ENCODE measurements around the gene FHAD1. TPM values are rescaled to one million over a fixed set of nuclear protein-coding genes. Genes with fewer than 3 reads are reported as not detected.

FHAD1 gene
- total and polyA plus RNA-seq, 11 donors = 0.06 to 1.1 (median 0.12) TPM; not detected in 4

GRCh38 chr1:15231714-15232201, 15.3 kb upstream of the FHAD1 start:
- Histone ChIP-seq H3K9me3 (no peaks in the 10 kb centered on the region), H3K27ac (peak overlapping the region in 1 of 12 donors; percentile 39)
- WGBS, 4 donors = 72 to 90% (median 83%) methylated on average over 5 of the region's 5 CpGs

GRCh38 chr1:15233689-15234088, 13.3 kb upstream of the FHAD1 start:
- DNase-seq (no peak), ATAC-seq (no peak)
- Histone ChIP-seq H3K27me3 (peaks cover 0 to 4% (median 0%) of the 10 kb centered on the region in 9 donors), H3K27ac (no peak overlapping the region), H3K36me3 (no peaks in the 10 kb centered on the region), H3K4me3 (no peak overlapping the region), H3K4me1 (peaks cover 0 to 6% (median 0%) of the 10 kb centered on the region in 12 donors), H3K9me3 (no peaks in the 10 kb centered on the region)
- TF ChIP-seq POLR2A (IDR thresholded peaks at IDR 0.05) (no peak), CTCF (IDR thresholded peaks at IDR 0.05) (no peak)
- intact Hi-C loops (cut with DNase I) = no loop called here

More at GRCh38 chr1:15231714-15232201, 15.3 kb upstream of the FHAD1 start:
- H3K4me1 ChIP-seq = peaks cover 0 to 6% (median 0%) of the 10 kb centered on the region in 12 donors
- no peak for DNase-seq
- intact Hi-C loops (cut with DNase I) = no loop called here
- no peaks in the 10 kb centered on the region for H3K27me3 ChIP-seq
- H3K36me3 ChIP-seq = no peaks in the 10 kb centered on the region
- TF ChIP-seq POLR2A (IDR thresholded peaks at IDR 0.05) (no peak), CTCF (IDR thresholded peaks at IDR 0.05) (no peak)
- ATAC-seq = peak in 1 of 4 donors; percentile 28
- H3K4me3 ChIP-seq = no peak overlapping the region

GRCh38 chr1:15236321-15236721, 10.7 kb upstream of the FHAD1 start:
- H3K9me3 ChIP-seq = no peaks in the 10 kb centered on the region
- no peaks in the 10 kb centered on the region for H3K36me3 ChIP-seq
- H3K4me3 ChIP-seq = no peak overlapping the region
- no peak overlapping the region for H3K27ac ChIP-seq
- no peak for ATAC-seq
- intact Hi-C loops (cut with DNase I) = no loop called here
- peaks cover 0 to 6% (median 0%) of the 10 kb centered on the region in 12 donors for H3K4me1 ChIP-seq
- no peak for TF ChIP-seq POLR2A (IDR thresholded peaks at IDR 0.05)
- TF ChIP-seq CTCF (IDR thresholded peaks at IDR 0.05) = no peak
- DNase-seq = no peak
- H3K27me3 ChIP-seq = peaks cover 0 to 6% (median 0%) of the 10 kb centered on the region in 9 donors
- whole genome bisulfite sequencing, 4 donors = 75 to 84% (median 78%) methylated on average over 5 of the region's 5 CpGs

- H3K9me3 ChIP-seq = no peaks in the 10 kb centered on the region
- intact Hi-C loops (cut with DNase I) = no loop called here
- TF ChIP-seq CTCF (IDR thresholded peaks at IDR 0.05) = no peak
- no peak for TF ChIP-seq POLR2A (IDR thresholded peaks at IDR 0.05)
- H3K4me3 ChIP-seq = no peak overlapping the region
- no peaks in the 10 kb centered on the region for H3K36me3 ChIP-seq
- WGBS, 4 donors = 91 to 93% (median 92%) methylated on average over 9 of the region's 9 CpGs
- peaks cover 0 to 6% (median 0%) of the 10 kb centered on the region in 12 donors for H3K4me1 ChIP-seq
- DNase-seq (no peak), ATAC-seq (no peak)
- H3K27ac ChIP-seq = no peak overlapping the region
- peaks cover 0 to 6% (median 0%) of the 10 kb centered on the region in 9 donors for H3K27me3 ChIP-seq
Measured at GRCh38 chr1:15236746-15237145, 10.3 kb upstream of the FHAD1 start.
